GM10847 (cell line): ENCODE measurements around the gene UBR2.

Source experiments
- POLR2A ChIP-seq: IDR thresholded peaks from 2 replicates; pipeline ENCODE4 v1.6.1; 2011; ENCODE audit not compliant: insufficient read length; ENCODE audit errors: extremely low read depth

UBR2 gene

GRCh38 chr6:42547407-42548329 is 16.2 kb upstream of the UBR2 start:
- TF ChIP-seq POLR2A = no peak

- TF ChIP-seq POLR2A = no peak
Observed at GRCh38 chr6:42550277-42550676, 13.6 kb upstream of the UBR2 start.

GRCh38 chr6:42551217-42551616 is 12.6 kb upstream of the UBR2 start:
- no peak for TF ChIP-seq POLR2A

GRCh38 chr6:42552380-42552779 is 11.4 kb upstream of the UBR2 start:
- no peak for TF ChIP-seq POLR2A

- no peak for TF ChIP-seq POLR2A
Observed at GRCh38 chr6:42555477-42556457, 8.1 kb upstream of the UBR2 start.

- no peak for TF ChIP-seq POLR2A
Observed at GRCh38 chr6:42556462-42556861, 7.4 kb upstream of the UBR2 start.

GRCh38 chr6:42561986-42562385 is 1.8 kb upstream of the UBR2 start:
- TF ChIP-seq POLR2A = no peak

- no peak for TF ChIP-seq POLR2A
Observed at GRCh38 chr6:42562788-42563405, 932 bp upstream of the UBR2 start.

- TF ChIP-seq POLR2A = no peak
Observed at GRCh38 chr6:42564506-42564825, 637 bp downstream of the UBR2 start.

GRCh38 chr6:42565823-42566613 is 2.2 kb downstream of the UBR2 start:
- no peak for TF ChIP-seq POLR2A

- no peak for TF ChIP-seq POLR2A
Observed at GRCh38 chr6:42566614-42567208, 2.9 kb downstream of the UBR2 start.

GRCh38 chr6:42569102-42570028 is 5.5 kb downstream of the UBR2 start:
- TF ChIP-seq POLR2A = no peak

- no peak for TF ChIP-seq POLR2A
Observed at GRCh38 chr6:42571611-42572342, 7.9 kb downstream of the UBR2 start.
